SK-N-SH (cell line): ENCODE results near the gene SLC12A3. TPM values are rescaled to one million over a fixed set of nuclear protein-coding genes. Genes with fewer than 3 reads are reported as not detected.

ENCODE experiments used
- CTCF ChIA-PET: fragments of 300-600, 350-600 bp; formaldehyde crosslinking; extraction: SDS; loops from one replicate; lab custom pipeline; 2021; lab: Yijun Ruan, JAX
- POLR2A ChIA-PET: fragments of 350-600 bp; sonication (Branson Sonifier 250); formaldehyde crosslinking; extraction: SDS; loops from one replicate; lab custom pipeline; 2020; ENCODE audit warnings: antibody characterized with exemption, inconsistent platforms; lab: Yijun Ruan, JAX
- DNase-seq: peaks from one replicate; pipeline ENCODE4 v3.0.0; 2012
- H2AFZ ChIP-seq: fragments of 200-600 bp; sonication (generic); 2 replicates; pipeline ENCODE4 v1.8.1; 2016; ENCODE audit warnings: antibody characterized with exemption, mild to moderate bottlenecking, low read depth
- H3F3A ChIP-seq: fragments of 200-600 bp; sonication (generic); replicated peaks from 2 replicates; pipeline ENCODE3; 2016; ENCODE audit warnings: antibody characterized with exemption, mild to moderate bottlenecking; ENCODE audit not compliant: insufficient read depth
- H3K27ac ChIP-seq, 2 experiments: fragments of 200-500 bp in 1 of 2; fragments of 200-600 bp in 1 of 2; sonication (Bioruptor generic) in 1 of 2; sonication (generic), shearing (Covaris generic) in 1 of 2; 2 replicates each; pipeline versions ENCODE4 v1.5.1 to v1.6.1; 2014 to 2016; ENCODE audit warnings: low read depth in 2 of 2, inconsistent platforms in 1 of 2, low read length in 1 of 2, mild to moderate bottlenecking in 1 of 2, mixed read lengths in 1 of 2
- H3K27me3 ChIP-seq: fragments of 200-600 bp; sonication (generic), shearing (Covaris generic); 2 replicates; pipeline ENCODE4 v1.6.1; 2016; ENCODE audit warnings: mixed run types; ENCODE audit not compliant: insufficient read depth
- H3K36me3 ChIP-seq, 2 experiments: fragments of 200-500 bp in 1 of 2; fragments of 200-600 bp in 1 of 2; sonication (Bioruptor generic) in 1 of 2; sonication (generic) in 1 of 2; replicated peaks in 1 of 2; 2 replicates each; pipeline versions ENCODE3 to v1.5.1; 2014 to 2016; ENCODE audit warnings: low read length in 1 of 2, mild to moderate bottlenecking in 1 of 2; ENCODE audit not compliant: insufficient read depth in 2 of 2, control insufficient read depth in 1 of 2
- H3K4me1 ChIP-seq, 2 experiments: fragments of 200-500 bp in 1 of 2; fragments of 200-600 bp in 1 of 2; sonication (Bioruptor generic) in 1 of 2; sonication (generic), shearing (Covaris generic) in 1 of 2; 2 replicates each; pipeline versions ENCODE4 v1.5.1 to v1.6.1; 2014 to 2016; ENCODE audit warnings: low read depth in 1 of 2, low read length in 1 of 2, mixed run types in 1 of 2; ENCODE audit not compliant: insufficient read depth in 2 of 2, control insufficient read depth in 1 of 2
- H3K4me2 ChIP-seq: fragments of 200-600 bp; sonication (generic), shearing (Covaris generic); 2 replicates; pipeline ENCODE4 v1.6.1; 2017; ENCODE audit warnings: mixed run types
- H3K4me3 ChIP-seq, 2 experiments: fragments of 200-500 bp in 1 of 2; fragments of 200-600 bp in 1 of 2; sonication (Bioruptor generic) in 1 of 2; sonication (generic), shearing (Covaris generic) in 1 of 2; 2 replicates each; pipeline versions ENCODE4 v1.5.1 to v1.8.1; 2014 to 2016; ENCODE audit warnings: low read depth in 2 of 2, inconsistent platforms in 1 of 2, low read length in 1 of 2, mild to moderate bottlenecking in 1 of 2, mixed read lengths in 1 of 2, moderate library complexity in 1 of 2
- H3K79me2 ChIP-seq: fragments of 200-600 bp; sonication (generic); 2 replicates; pipeline ENCODE4 v1.8.1; 2017; ENCODE audit warnings: mild to moderate bottlenecking; ENCODE audit not compliant: insufficient read depth
- H3K9ac ChIP-seq: fragments of 200-600 bp; sonication (generic); 2 replicates; pipeline ENCODE4 v1.6.1; 2017; ENCODE audit warnings: mixed run types
- H3K9me2 ChIP-seq: fragments of 200-600 bp; sonication (generic); 2 replicates; pipeline ENCODE4 v1.6.1; 2017; ENCODE audit warnings: mixed run types
- H3K9me3 ChIP-seq: fragments of 200-600 bp; sonication (generic); 2 replicates; pipeline ENCODE4 v1.6.1; 2017; ENCODE audit warnings: mixed run types, mild to moderate bottlenecking, moderate library complexity
- H4K20me1 ChIP-seq: fragments of 200-600 bp; sonication (generic); 2 replicates; pipeline ENCODE4 v1.6.1; 2017; ENCODE audit warnings: mild to moderate bottlenecking, mixed run types; ENCODE audit not compliant: insufficient read depth
- EP300 ChIP-seq, 2 experiments: IDR thresholded peaks; 2 replicates each; pipeline versions ENCODE4 v1.4.0 to v1.6.1; 2012; ENCODE audit warnings: borderline replicate concordance in 1 of 2, low read depth in 1 of 2, low read length in 1 of 2
- FOSL2 ChIP-seq: IDR thresholded peaks from 2 replicates; pipeline ENCODE4 v1.4.0; 2012; ENCODE audit warnings: low read depth, mild to moderate bottlenecking, moderate library complexity, borderline replicate concordance
- GATA2 ChIP-seq: sonication (generic); formaldehyde crosslinking; IDR thresholded peaks from 2 replicates; pipeline ENCODE4 v1.5.0; 2020; ENCODE audit warnings: mild to moderate bottlenecking, missing genetic modification reagents
- TAF1 ChIP-seq: IDR thresholded peaks from 2 replicates; pipeline ENCODE4 v1.6.1; 2012; ENCODE audit warnings: low read depth, mild to moderate bottlenecking, low read length, moderate library complexity, borderline replicate concordance
- TCF12 ChIP-seq: IDR thresholded peaks from 2 replicates; pipeline ENCODE4 v1.4.0; 2012
- TEAD4 ChIP-seq: IDR thresholded peaks from 2 replicates; pipeline ENCODE4 v1.4.0; 2012; ENCODE audit warnings: mild to moderate bottlenecking, borderline replicate concordance; ENCODE audit not compliant: insufficient read depth
- WGBS: methylation state at CpG from one replicate; pipeline ENCODE4 v1.1.6; 2017; ENCODE audit warnings: low lambda C conversion rate; 5-methylcytosine and 5-hydroxymethylcytosine counted together
- polyA plus RNA-seq, 3 experiments: library from polyadenylated mRNA; depleted of rRNA; stranded (reverse); fragments of >200 nt; gene quantifications; 2 replicates each; pipeline ENCODE4 v1.2.3, GENCODE V29; 2012
- TF ChIP-seq, protein P1 (sequence below): IDR thresholded peaks from 2 replicates; pipeline ENCODE4 v1.4.0; 2012; ENCODE audit warnings: low read depth, borderline replicate concordance
- TF ChIP-seq, protein P2 (sequence below): IDR thresholded peaks from 2 replicates; pipeline ENCODE4; 2012
- TF ChIP-seq, protein P3 (sequence below): IDR thresholded peaks from 2 replicates; pipeline ENCODE4 v1.4.0; 2012; ENCODE audit warnings: low read depth

SLC12A3 gene
- polyA plus RNA-seq, 1 of the 3 experiments (the other 2 are of a cell fraction) = not detected

DNA sequence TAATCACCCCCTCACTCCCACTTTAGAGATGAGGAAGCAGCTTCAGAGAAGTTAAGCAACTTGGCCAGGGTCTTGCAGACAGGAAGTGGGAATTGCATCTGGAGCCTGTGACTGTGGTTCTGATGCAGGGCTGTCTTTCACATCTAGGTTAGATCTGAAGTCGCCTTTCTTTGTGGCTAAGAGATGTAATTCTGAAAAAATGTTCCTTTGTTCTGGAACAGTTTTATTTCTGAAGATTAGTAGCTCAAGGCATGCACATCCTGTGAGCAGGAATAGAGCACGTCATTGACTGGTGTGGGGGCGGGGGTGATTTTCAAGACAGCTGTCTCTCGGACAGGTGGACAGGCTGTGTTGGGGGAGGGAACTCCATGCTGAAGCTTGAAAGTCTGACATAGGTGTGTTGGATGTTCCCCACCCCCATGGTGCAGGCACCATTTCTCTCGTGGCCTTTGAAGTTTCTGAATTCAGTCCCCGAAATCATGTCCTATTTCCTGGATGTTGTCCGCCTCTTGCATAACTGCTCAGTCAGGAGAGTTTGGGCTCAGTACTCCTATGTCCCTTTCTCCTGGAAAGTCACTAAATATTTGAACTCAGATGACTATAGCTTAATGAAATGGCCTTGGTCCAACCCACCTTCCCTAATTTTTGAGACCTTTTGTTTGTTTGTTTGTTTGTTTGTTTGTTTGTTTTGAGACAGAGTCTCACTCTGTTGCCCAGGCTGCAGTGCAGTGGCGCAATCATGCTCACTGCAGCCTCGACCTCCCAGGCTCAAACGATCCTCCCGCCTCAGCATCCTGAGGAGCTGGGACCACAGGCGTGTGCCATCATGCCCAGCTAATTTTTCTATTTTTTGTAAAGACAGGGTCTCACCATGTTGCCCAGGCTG lies 45.9 kb downstream of the SLC12A3 start:
- Histone ChIP-seq H3F3A (no peaks in the 10 kb centered on the region), H3K27ac (peak overlapping the region in 1 of 2 experiments; percentile 48; a peak in 2 of 4 replicates), H3K4me3 (no peak overlapping the region), H3K4me2 (no peak overlapping the region), H3K79me2 (no peaks in the 10 kb centered on the region), H3K4me1 (peaks cover 0 to 20% of the 10 kb centered on the region in 2 experiments; a peak in 2 of 4 replicates), H2AFZ (peak overlapping the region; percentile 45; the same call in 1 of the 2 replicates), H4K20me1 (no peaks in the 10 kb centered on the region), H3K36me3 (no peaks in the 10 kb centered on the region), H3K9me3 (no peaks in the 10 kb centered on the region), H3K27me3 (no peaks in the 10 kb centered on the region), H3K9ac (peak overlapping the region; percentile 18; the same call in 1 of the 2 replicates), H3K9me2 (no peaks in the 10 kb centered on the region)
- DNase-seq = no peak
- TF ChIP-seq TEAD4 = no peak
- no peak for TF ChIP-seq FOSL2
- TF ChIP-seq, protein P1, sequence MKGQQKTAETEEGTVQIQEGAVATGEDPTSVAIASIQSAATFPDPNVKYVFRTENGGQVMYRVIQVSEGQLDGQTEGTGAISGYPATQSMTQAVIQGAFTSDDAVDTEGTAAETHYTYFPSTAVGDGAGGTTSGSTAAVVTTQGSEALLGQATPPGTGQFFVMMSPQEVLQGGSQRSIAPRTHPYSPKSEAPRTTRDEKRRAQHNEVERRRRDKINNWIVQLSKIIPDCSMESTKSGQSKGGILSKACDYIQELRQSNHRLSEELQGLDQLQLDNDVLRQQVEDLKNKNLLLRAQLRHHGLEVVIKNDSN = no peak
- TF ChIP-seq GATA2 = no peak
- TF ChIP-seq, protein P2, sequence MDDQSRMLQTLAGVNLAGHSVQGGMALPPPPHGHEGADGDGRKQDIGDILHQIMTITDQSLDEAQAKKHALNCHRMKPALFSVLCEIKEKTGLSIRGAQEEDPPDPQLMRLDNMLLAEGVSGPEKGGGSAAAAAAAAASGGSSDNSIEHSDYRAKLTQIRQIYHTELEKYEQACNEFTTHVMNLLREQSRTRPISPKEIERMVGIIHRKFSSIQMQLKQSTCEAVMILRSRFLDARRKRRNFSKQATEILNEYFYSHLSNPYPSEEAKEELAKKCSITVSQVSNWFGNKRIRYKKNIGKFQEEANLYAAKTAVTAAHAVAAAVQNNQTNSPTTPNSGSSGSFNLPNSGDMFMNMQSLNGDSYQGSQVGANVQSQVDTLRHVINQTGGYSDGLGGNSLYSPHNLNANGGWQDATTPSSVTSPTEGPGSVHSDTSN = 0 out of 2 replicates have a peak, but pooled peaks have one; percentile 5
- TF ChIP-seq TCF12 = no peak
- TF ChIP-seq, protein P3, sequence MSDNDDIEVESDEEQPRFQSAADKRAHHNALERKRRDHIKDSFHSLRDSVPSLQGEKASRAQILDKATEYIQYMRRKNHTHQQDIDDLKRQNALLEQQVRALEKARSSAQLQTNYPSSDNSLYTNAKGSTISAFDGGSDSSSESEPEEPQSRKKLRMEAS = no peak
- no peak for TF ChIP-seq EP300 (IDR thresholded peaks at IDR 0.05; ENCODE audit: borderline replicate concordance in 1 of 2, low read depth in 1 of 2, low read length in 1 of 2)
- 83% methylated on average over 12 of the region's 12 CpGs for WGBS
- ChIA-PET CTCF (no interaction called here), POLR2A (interaction anchor here (0.9 to 1.4 kb wide), 2 partner anchors 21 to 22 kb away, joined by 3 to 6 read pairs; partner anchors contain the start of gene HERPUD1)

DNA sequence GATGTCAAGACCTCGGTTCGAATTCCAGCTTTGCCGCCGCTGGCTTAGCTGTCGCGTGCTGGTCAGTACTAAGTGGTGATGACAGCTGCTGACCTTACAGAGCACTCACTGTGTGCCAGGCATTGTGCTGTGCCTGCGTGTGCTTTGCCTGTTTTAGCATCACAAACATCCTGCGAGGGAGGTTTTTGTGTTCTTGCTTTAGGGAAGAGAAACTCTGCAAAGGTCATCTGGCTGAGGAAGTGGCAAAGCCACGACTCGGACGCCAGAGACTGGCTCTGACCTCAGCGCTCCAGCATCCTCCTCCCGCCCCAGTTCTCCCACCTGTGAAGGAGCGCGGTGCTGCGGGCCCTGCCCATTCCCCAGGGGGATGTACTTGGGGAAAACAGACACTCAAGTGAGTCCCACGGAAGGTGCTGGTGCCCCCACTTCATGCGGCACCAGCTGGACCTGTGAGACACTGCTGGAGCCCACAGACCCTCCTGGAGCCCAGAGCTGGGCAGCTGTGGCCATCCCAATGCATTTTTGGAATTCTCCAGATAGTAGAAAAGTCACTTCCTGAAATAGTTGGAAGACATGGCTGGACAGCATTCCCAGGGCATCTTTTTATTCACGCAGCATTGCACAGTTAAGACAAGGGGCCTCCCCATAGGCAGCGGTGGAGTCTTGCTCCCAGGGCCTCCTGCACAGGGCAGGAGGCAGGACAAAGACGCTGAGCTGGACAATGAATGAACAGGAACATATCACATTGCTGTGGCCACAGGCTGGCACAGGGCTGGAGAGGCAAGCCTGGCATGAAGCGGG lies 47.0 kb downstream of the SLC12A3 start:
- no peaks in the 10 kb centered on the region for H3K27me3 ChIP-seq
- no peaks in the 10 kb centered on the region for H3K36me3 ChIP-seq
- H3K4me2 ChIP-seq = peak overlapping the region; percentile 14
- TF ChIP-seq TAF1 (no peak), TEAD4 (peak; percentile 67; the same call in 1 of the 2 replicates)
- DNase-seq = no peak
- no peaks in the 10 kb centered on the region for H3K79me2 ChIP-seq
- H3K9ac ChIP-seq = no peak overlapping the region
- ChIA-PET CTCF (no interaction called here), POLR2A (interaction anchor here (1.4 kb wide), 2 partner anchors 20 kb away, joined by 4 to 6 read pairs; partner anchors contain the start of gene HERPUD1)
- no peaks in the 10 kb centered on the region for H4K20me1 ChIP-seq
- H2AFZ ChIP-seq = peak overlapping the region; percentile 44
- no peak overlapping the region for H3K4me3 ChIP-seq
- H3F3A ChIP-seq = no peaks in the 10 kb centered on the region
- no peaks in the 10 kb centered on the region for H3K9me3 ChIP-seq
- no peaks in the 10 kb centered on the region for H3K9me2 ChIP-seq
- 0 out of 4 replicates have a peak overlapping the region, but pooled peaks of 1 of the 2 experiments have one; percentile 48 for H3K27ac ChIP-seq
- WGBS = 82% methylated on average over 7 of the region's 22 CpGs
- peaks cover 0 to 20% of the 10 kb centered on the region in 2 experiments; a peak in 2 of 4 replicates for H3K4me1 ChIP-seq
